ENCODE measurements around the gene PTPRG. TPM values are rescaled to one million over a fixed set of nuclear protein-coding genes. Genes with fewer than 3 reads are reported as not detected.

The PTPRG gene
- total RNA-seq, 1 donor = 148 TPM

GRCh38 chr3:62228467-62228866 is 667.1 kb downstream of the PTPRG start:
- no peak overlapping the region for H2AFZ ChIP-seq (ENCODE audit: low read length)
- no peaks in the 10 kb centered on the region for H3K9me3 ChIP-seq (ENCODE audit: low read depth, low read length)
- no peak for DNase-seq (ENCODE audit: insufficient read length, low spot score, missing footprints)
- no peaks in the 10 kb centered on the region for H3K79me2 ChIP-seq (ENCODE audit: insufficient read depth, low read length)
- TF ChIP-seq CTCF (IDR thresholded peaks at IDR 0.05; ENCODE audit: extremely low read depth, low read depth, low read length) = no peak
- H4K20me1 ChIP-seq (ENCODE audit: insufficient read depth, low read length) = no peaks in the 10 kb centered on the region
- H3K4me3 ChIP-seq (ENCODE audit: insufficient read depth, low read length) = no peak overlapping the region
- no peaks in the 10 kb centered on the region for H3K27me3 ChIP-seq (ENCODE audit: insufficient read depth, low read length)
- no peak overlapping the region for H3K4me2 ChIP-seq (ENCODE audit: insufficient read depth, low read length)
- no peaks in the 10 kb centered on the region for H3K36me3 ChIP-seq (ENCODE audit: insufficient read depth, low read length)
- no peaks in the 10 kb centered on the region for H3K4me1 ChIP-seq (ENCODE audit: insufficient read depth, low read length)
- no peak overlapping the region for H3K27ac ChIP-seq (ENCODE audit: low read depth, low read length)

DNA sequence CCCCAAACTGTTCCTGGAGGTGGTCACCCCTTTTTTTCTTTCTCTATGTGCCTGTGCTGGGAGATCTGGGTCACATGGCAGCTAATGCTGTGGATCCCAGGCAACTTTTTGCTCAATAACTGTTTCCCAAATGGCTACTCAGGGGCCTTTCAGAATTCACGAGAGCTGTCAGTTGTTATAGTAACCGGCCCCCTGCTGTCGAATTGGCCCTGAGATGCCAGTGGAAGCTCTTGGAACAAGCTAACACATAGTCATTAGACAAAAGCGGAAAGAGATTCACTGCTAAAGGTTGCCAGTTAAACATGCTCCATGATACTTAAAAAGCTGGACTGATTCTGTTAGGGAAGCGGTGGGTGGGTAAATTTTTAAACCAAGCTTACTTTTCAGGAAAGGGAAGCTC is 667.8 kb downstream of the PTPRG start:
- H2AFZ ChIP-seq (ENCODE audit: low read length) = no peak overlapping the region
- no peak for DNase-seq (ENCODE audit: insufficient read length, low spot score, missing footprints)
- H3K4me3 ChIP-seq (ENCODE audit: insufficient read depth, low read length) = no peak overlapping the region
- no peak for TF ChIP-seq CTCF (IDR thresholded peaks at IDR 0.05; ENCODE audit: extremely low read depth, low read depth, low read length)
- no peaks in the 10 kb centered on the region for H3K9me3 ChIP-seq (ENCODE audit: low read depth, low read length)
- no peaks in the 10 kb centered on the region for H3K79me2 ChIP-seq (ENCODE audit: insufficient read depth, low read length)
- no peaks in the 10 kb centered on the region for H3K4me1 ChIP-seq (ENCODE audit: insufficient read depth, low read length)
- H4K20me1 ChIP-seq (ENCODE audit: insufficient read depth, low read length) = no peaks in the 10 kb centered on the region
- H3K4me2 ChIP-seq (ENCODE audit: insufficient read depth, low read length) = no peak overlapping the region
- H3K36me3 ChIP-seq (ENCODE audit: insufficient read depth, low read length) = no peaks in the 10 kb centered on the region
- H3K27me3 ChIP-seq (ENCODE audit: insufficient read depth, low read length) = no peaks in the 10 kb centered on the region
- H3K27ac ChIP-seq (ENCODE audit: low read depth, low read length) = no peak overlapping the region

- H3K27me3 ChIP-seq (ENCODE audit: insufficient read depth, low read length) = no peaks in the 10 kb centered on the region
- H3K4me2 ChIP-seq (ENCODE audit: insufficient read depth, low read length) = no peak overlapping the region
- H3K9me3 ChIP-seq (ENCODE audit: low read depth, low read length) = no peaks in the 10 kb centered on the region
- DNase-seq (ENCODE audit: insufficient read length, low spot score, missing footprints) = peak; percentile 14
- H3K79me2 ChIP-seq (ENCODE audit: insufficient read depth, low read length) = no peaks in the 10 kb centered on the region
- H3K27ac ChIP-seq (ENCODE audit: low read depth, low read length) = no peak overlapping the region
- H3K4me3 ChIP-seq (ENCODE audit: insufficient read depth, low read length) = no peak overlapping the region
- peak; percentile 48 for TF ChIP-seq CTCF (IDR thresholded peaks at IDR 0.05; ENCODE audit: extremely low read depth, low read depth, low read length)
- no peaks in the 10 kb centered on the region for H3K36me3 ChIP-seq (ENCODE audit: insufficient read depth, low read length)
- no peaks in the 10 kb centered on the region for H4K20me1 ChIP-seq (ENCODE audit: insufficient read depth, low read length)
- H3K4me1 ChIP-seq (ENCODE audit: insufficient read depth, low read length) = no peaks in the 10 kb centered on the region
- no peak overlapping the region for H2AFZ ChIP-seq (ENCODE audit: low read length)
These were observed 668.5 kb downstream of the PTPRG start for GRCh38 chr3:62229908-62230307.

DNA sequence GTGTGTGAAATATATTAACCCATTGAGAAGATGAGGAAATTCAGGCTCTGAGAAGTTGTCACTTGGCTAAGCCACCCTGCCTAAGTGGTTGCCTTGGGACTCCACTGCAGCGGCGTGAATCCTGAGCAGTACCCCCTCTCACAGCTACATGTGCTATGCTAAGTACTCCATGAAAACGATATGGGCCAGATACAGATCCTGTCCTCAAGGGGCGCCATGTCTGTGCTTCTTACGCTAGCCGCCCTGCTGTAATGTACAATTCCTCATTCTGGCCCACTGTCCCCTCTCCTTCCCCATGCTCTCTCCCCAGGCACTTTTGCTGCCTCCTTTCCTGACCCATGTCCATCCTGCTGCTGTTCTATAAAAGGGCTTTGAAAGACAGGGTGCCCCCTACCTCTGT is 671.7 kb downstream of the PTPRG start:
- no peak for TF ChIP-seq CTCF (IDR thresholded peaks at IDR 0.05; ENCODE audit: extremely low read depth, low read depth, low read length)
- H4K20me1 ChIP-seq (ENCODE audit: insufficient read depth, low read length) = no peaks in the 10 kb centered on the region
- no peak overlapping the region for H3K4me2 ChIP-seq (ENCODE audit: insufficient read depth, low read length)
- DNase-seq (ENCODE audit: insufficient read length, low spot score, missing footprints) = no peak
- H3K4me3 ChIP-seq (ENCODE audit: insufficient read depth, low read length) = no peak overlapping the region
- no peaks in the 10 kb centered on the region for H3K27me3 ChIP-seq (ENCODE audit: insufficient read depth, low read length)
- H3K36me3 ChIP-seq (ENCODE audit: insufficient read depth, low read length) = no peaks in the 10 kb centered on the region
- H2AFZ ChIP-seq (ENCODE audit: low read length) = no peak overlapping the region
- H3K79me2 ChIP-seq (ENCODE audit: insufficient read depth, low read length) = no peaks in the 10 kb centered on the region
- H3K27ac ChIP-seq (ENCODE audit: low read depth, low read length) = no peak overlapping the region
- no peaks in the 10 kb centered on the region for H3K4me1 ChIP-seq (ENCODE audit: insufficient read depth, low read length)
- no peaks in the 10 kb centered on the region for H3K9me3 ChIP-seq (ENCODE audit: low read depth, low read length)

All from osteoblast (primary cell).